ENCODE results near the gene CEP85L.

The CEP85L gene

GRCh38 chr6:118514689-118515088 is 136.7 kb downstream of the CEP85L start:
- Histone ChIP-seq H3K9me3 (ENCODE audit: insufficient read depth, low read length) (no peaks in the 10 kb centered on the region), H4K20me1 (ENCODE audit: low read depth, low read length) (no peaks in the 10 kb centered on the region), H3K9me2 (replicated peaks; ENCODE audit: insufficient read depth, low read length) (no peaks in the 10 kb centered on the region), H3K4me3 (ENCODE audit: insufficient read depth, low read length, poor library complexity, severe bottlenecking) (no peak overlapping the region), H3K36me3 (ENCODE audit: low read length) (no peaks in the 10 kb centered on the region), H3K9ac (ENCODE audit: low read length) (no peak overlapping the region), H3K4me2 (ENCODE audit: low read depth, low read length, poor library complexity, severe bottlenecking) (no peak overlapping the region), H3K27ac (ENCODE audit: low read depth, low read length) (no peak overlapping the region), H2AFZ (ENCODE audit: low read depth, low read length, severe bottlenecking) (no peak overlapping the region), H3K79me2 (ENCODE audit: insufficient read depth, low read length) (no peaks in the 10 kb centered on the region), H3F3A (ENCODE audit: insufficient read depth) (no peaks in the 10 kb centered on the region), H3K27me3 (ENCODE audit: low read length) (no peaks in the 10 kb centered on the region)
- TF ChIP-seq, protein P1, sequence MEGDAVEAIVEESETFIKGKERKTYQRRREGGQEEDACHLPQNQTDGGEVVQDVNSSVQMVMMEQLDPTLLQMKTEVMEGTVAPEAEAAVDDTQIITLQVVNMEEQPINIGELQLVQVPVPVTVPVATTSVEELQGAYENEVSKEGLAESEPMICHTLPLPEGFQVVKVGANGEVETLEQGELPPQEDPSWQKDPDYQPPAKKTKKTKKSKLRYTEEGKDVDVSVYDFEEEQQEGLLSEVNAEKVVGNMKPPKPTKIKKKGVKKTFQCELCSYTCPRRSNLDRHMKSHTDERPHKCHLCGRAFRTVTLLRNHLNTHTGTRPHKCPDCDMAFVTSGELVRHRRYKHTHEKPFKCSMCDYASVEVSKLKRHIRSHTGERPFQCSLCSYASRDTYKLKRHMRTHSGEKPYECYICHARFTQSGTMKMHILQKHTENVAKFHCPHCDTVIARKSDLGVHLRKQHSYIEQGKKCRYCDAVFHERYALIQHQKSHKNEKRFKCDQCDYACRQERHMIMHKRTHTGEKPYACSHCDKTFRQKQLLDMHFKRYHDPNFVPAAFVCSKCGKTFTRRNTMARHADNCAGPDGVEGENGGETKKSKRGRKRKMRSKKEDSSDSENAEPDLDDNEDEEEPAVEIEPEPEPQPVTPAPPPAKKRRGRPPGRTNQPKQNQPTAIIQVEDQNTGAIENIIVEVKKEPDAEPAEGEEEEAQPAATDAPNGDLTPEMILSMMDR (IDR thresholded peaks at IDR 0.05; ENCODE audit: insufficient read depth, low read length, poor library complexity, severe bottlenecking) = no peak
- no peak for TF ChIP-seq EZH2phosphoT487 (conservative IDR thresholded peaks at IDR 0.05; ENCODE audit: low read length)

- Histone ChIP-seq H4K20me1 (ENCODE audit: low read depth, low read length) (no peaks in the 10 kb centered on the region), H3K4me3 (ENCODE audit: insufficient read depth, low read length, poor library complexity, severe bottlenecking) (no peak overlapping the region), H2AFZ (ENCODE audit: low read depth, low read length, severe bottlenecking) (no peak overlapping the region), H3K9me3 (ENCODE audit: insufficient read depth, low read length) (no peaks in the 10 kb centered on the region), H3F3A (ENCODE audit: insufficient read depth) (no peaks in the 10 kb centered on the region), H3K9me2 (replicated peaks; ENCODE audit: insufficient read depth, low read length) (no peaks in the 10 kb centered on the region), H3K36me3 (ENCODE audit: low read length) (no peaks in the 10 kb centered on the region), H3K9ac (ENCODE audit: low read length) (no peak overlapping the region), H3K27ac (ENCODE audit: low read depth, low read length) (no peak overlapping the region), H3K79me2 (ENCODE audit: insufficient read depth, low read length) (no peaks in the 10 kb centered on the region), H3K27me3 (ENCODE audit: low read length) (no peaks in the 10 kb centered on the region), H3K4me2 (ENCODE audit: low read depth, low read length, poor library complexity, severe bottlenecking) (no peak overlapping the region)
- TF ChIP-seq, protein P1 (IDR thresholded peaks at IDR 0.05; ENCODE audit: insufficient read depth, low read length, poor library complexity, severe bottlenecking) = no peak
- TF ChIP-seq EZH2phosphoT487 (conservative IDR thresholded peaks at IDR 0.05; ENCODE audit: low read length) = no peak
Observed at GRCh38 chr6:118511930-118512715, 139.3 kb downstream of the CEP85L start.

GRCh38 chr6:118509009-118509617 is 142.3 kb downstream of the CEP85L start:
- Histone ChIP-seq H3K4me3 (ENCODE audit: insufficient read depth, low read length, poor library complexity, severe bottlenecking) (no peak overlapping the region), H3K27ac (ENCODE audit: low read depth, low read length) (no peak overlapping the region), H3K9me2 (replicated peaks; ENCODE audit: insufficient read depth, low read length) (no peaks in the 10 kb centered on the region), H3K36me3 (ENCODE audit: low read length) (no peaks in the 10 kb centered on the region), H4K20me1 (ENCODE audit: low read depth, low read length) (no peaks in the 10 kb centered on the region), H3F3A (ENCODE audit: insufficient read depth) (no peaks in the 10 kb centered on the region), H3K79me2 (ENCODE audit: insufficient read depth, low read length) (no peaks in the 10 kb centered on the region), H3K9me3 (ENCODE audit: insufficient read depth, low read length) (no peaks in the 10 kb centered on the region), H2AFZ (ENCODE audit: low read depth, low read length, severe bottlenecking) (no peak overlapping the region), H3K27me3 (ENCODE audit: low read length) (no peaks in the 10 kb centered on the region), H3K9ac (ENCODE audit: low read length) (no peak overlapping the region), H3K4me2 (ENCODE audit: low read depth, low read length, poor library complexity, severe bottlenecking) (no peak overlapping the region)
- TF ChIP-seq, protein P1 (IDR thresholded peaks at IDR 0.05; ENCODE audit: insufficient read depth, low read length, poor library complexity, severe bottlenecking) = peak; percentile 86
- TF ChIP-seq EZH2phosphoT487 (conservative IDR thresholded peaks at IDR 0.05; ENCODE audit: low read length) = no peak
